ENCODE data around the gene NPTN.

GRCh38 chr15:73530649-73531048, 102.5 kb downstream of the NPTN start:
- TF ChIP-seq POLR2AphosphoS5 (IDR thresholded peaks at IDR 0.05; ENCODE audit: low read depth, low read length), result no peak
- no peak for TF ChIP-seq POLR2A (IDR thresholded peaks at IDR 0.05; ENCODE audit: low read depth, low read length)
- no peak for TF ChIP-seq TAF1 (IDR thresholded peaks at IDR 0.05; ENCODE audit: borderline replicate concordance, low read depth, low read length)
